WTC11 (cell line): Measurements from ENCODE around the gene LAMP1. TPM values are rescaled to one million over a fixed set of nuclear protein-coding genes. Genes with fewer than 3 reads are reported as not detected.

Experiments used
- ATAC-seq: fragments of 200-7000 bp; cut with Tn5 transposase; 2 replicates; pipeline ENCODE4 v1.10.0; 2021; ENCODE audit warnings: mild to moderate bottlenecking, moderate library complexity
- CTCF ChIA-PET: fragments of 300-600 bp; sonication (Branson Sonifier 250); formaldehyde crosslinking; loops from one replicate; lab custom pipeline; 2021; ENCODE audit warnings: antibody characterized with exemption; lab: Charles Lee
- POLR2A ChIA-PET: fragments of 350-600 bp; sonication (Branson Sonifier 250); formaldehyde crosslinking; loops from one replicate; lab custom pipeline; 2021; ENCODE audit warnings: antibody characterized with exemption; lab: Charles Lee
- DNase-seq: peaks from one replicate; pipeline ENCODE4 v3.0.0; 2021; ENCODE audit warnings: low spot score
- H3K27ac Mint-ChIP-seq: 2 replicates; pipeline ENCODE4 v1.8.0; 2021; ENCODE audit warnings: mixed read lengths
- H3K27me3 Mint-ChIP-seq: 2 replicates; pipeline ENCODE4 v1.8.0; 2021; ENCODE audit warnings: low read depth, mild to moderate bottlenecking, moderate library complexity, mixed read lengths
- H3K36me3 Mint-ChIP-seq: 2 replicates; pipeline ENCODE4 v1.8.0; 2021; ENCODE audit warnings: mixed read lengths
- H3K4me1 Mint-ChIP-seq: 2 replicates; pipeline ENCODE4 v1.8.0; 2022; ENCODE audit warnings: mixed read lengths
- H3K4me3 Mint-ChIP-seq: 2 replicates; pipeline ENCODE4 v1.8.0; 2021; ENCODE audit warnings: mild to moderate bottlenecking, moderate library complexity, mixed read lengths
- H3K9me3 Mint-ChIP-seq: 2 replicates; pipeline ENCODE4 v1.8.0; 2021; ENCODE audit warnings: mixed read lengths
- ETV6 ChIP-seq: sonication (generic); formaldehyde crosslinking; IDR thresholded peaks from 2 replicates; pipeline ENCODE4 v1.8.1; 2022; ENCODE audit warnings: mild to moderate bottlenecking, missing genetic modification reagents
- FOXP1 ChIP-seq: sonication (generic); formaldehyde crosslinking; IDR thresholded peaks from 2 replicates; pipeline ENCODE4 v1.8.0; 2022; ENCODE audit warnings: missing genetic modification reagents, mild to moderate bottlenecking, moderate library complexity, borderline replicate concordance
- JUN ChIP-seq: sonication (generic); formaldehyde crosslinking; IDR thresholded peaks from 2 replicates; pipeline ENCODE4 v1.8.0; 2023; ENCODE audit warnings: mild to moderate bottlenecking, missing genetic modification reagents
- NFE2L1 ChIP-seq: sonication (generic); formaldehyde crosslinking; IDR thresholded peaks from 2 replicates; pipeline ENCODE4 v1.8.1; 2023; ENCODE audit warnings: missing genetic modification reagents
- SMAD4 ChIP-seq: sonication (generic); formaldehyde crosslinking; IDR thresholded peaks from 2 replicates; pipeline ENCODE4 v1.8.0; 2022; ENCODE audit warnings: mild to moderate bottlenecking, missing genetic modification reagents
- TEAD1 ChIP-seq: sonication (generic); formaldehyde crosslinking; IDR thresholded peaks from 2 replicates; pipeline ENCODE4 v1.8.0; 2022; ENCODE audit warnings: mild to moderate bottlenecking, missing genetic modification reagents
- TP53 ChIP-seq: sonication (generic); formaldehyde crosslinking; IDR thresholded peaks from 2 replicates; pipeline ENCODE4 v1.8.1; 2023; ENCODE audit warnings: mild to moderate bottlenecking, missing genetic modification reagents
- ZNF232 ChIP-seq: sonication (generic); formaldehyde crosslinking; IDR thresholded peaks from 2 replicates; pipeline ENCODE4 v1.8.0; 2022; ENCODE audit warnings: mild to moderate bottlenecking, missing genetic modification reagents
- ZNF671 ChIP-seq: fragments of 250-450 bp; sonication (Bioruptor Pico); IDR thresholded peaks from 2 replicates; pipeline ENCODE4 v1.8.0; 2021; ENCODE audit warnings: mild to moderate bottlenecking
- total RNA-seq: library from RNA; stranded (reverse); gene quantifications from 3 replicates; pipeline ENCODE4 v1.2.3, GENCODE V29; 2021
- TF ChIP-seq, protein P1 (sequence below): sonication (generic); formaldehyde crosslinking; IDR thresholded peaks from 2 replicates; pipeline ENCODE4 v1.8.1; 2023; ENCODE audit warnings: mild to moderate bottlenecking, missing genetic modification reagents
- TF ChIP-seq, protein P2 (sequence below): fragments of 250-450 bp; sonication (Bioruptor Pico); IDR thresholded peaks from 2 replicates; pipeline ENCODE4 v2.1.2; 2022; ENCODE audit warnings: mild to moderate bottlenecking, moderate library complexity
- TF ChIP-seq, protein P3 (sequence below): sonication (generic); formaldehyde crosslinking; IDR thresholded peaks from 2 replicates; pipeline ENCODE4 v1.8.0; 2022; ENCODE audit warnings: mild to moderate bottlenecking, missing genetic modification reagents
- TF ChIP-seq, protein P4 (sequence below): sonication (generic); formaldehyde crosslinking; IDR thresholded peaks from 2 replicates; pipeline ENCODE4 v1.8.1; 2022; ENCODE audit warnings: low read depth, missing genetic modification reagents, borderline replicate concordance
- TF ChIP-seq, protein P5 (sequence below): sonication (generic); formaldehyde crosslinking; conservative IDR thresholded peaks from 2 replicates; pipeline ENCODE4 v1.8.1; 2022; ENCODE audit warnings: mild to moderate bottlenecking, missing genetic modification reagents
- TF ChIP-seq, protein P6 (sequence below): sonication (generic); formaldehyde crosslinking; IDR thresholded peaks from 2 replicates; pipeline ENCODE4 v1.8.1; 2023; ENCODE audit warnings: mild to moderate bottlenecking, missing genetic modification reagents
- TF ChIP-seq, protein P7 (sequence below): sonication (generic); formaldehyde crosslinking; IDR thresholded peaks from 2 replicates; pipeline ENCODE4 v1.8.0; 2022; ENCODE audit warnings: mild to moderate bottlenecking, missing genetic modification reagents
- TF ChIP-seq, protein P8 (sequence below): sonication (generic); formaldehyde crosslinking; IDR thresholded peaks from 2 replicates; pipeline ENCODE4 v1.8.1; 2023; ENCODE audit warnings: mild to moderate bottlenecking, missing genetic modification reagents, borderline replicate concordance

LAMP1 gene
- total RNA-seq, 1 experiment from 2014 or later = 150 TPM

DNA sequence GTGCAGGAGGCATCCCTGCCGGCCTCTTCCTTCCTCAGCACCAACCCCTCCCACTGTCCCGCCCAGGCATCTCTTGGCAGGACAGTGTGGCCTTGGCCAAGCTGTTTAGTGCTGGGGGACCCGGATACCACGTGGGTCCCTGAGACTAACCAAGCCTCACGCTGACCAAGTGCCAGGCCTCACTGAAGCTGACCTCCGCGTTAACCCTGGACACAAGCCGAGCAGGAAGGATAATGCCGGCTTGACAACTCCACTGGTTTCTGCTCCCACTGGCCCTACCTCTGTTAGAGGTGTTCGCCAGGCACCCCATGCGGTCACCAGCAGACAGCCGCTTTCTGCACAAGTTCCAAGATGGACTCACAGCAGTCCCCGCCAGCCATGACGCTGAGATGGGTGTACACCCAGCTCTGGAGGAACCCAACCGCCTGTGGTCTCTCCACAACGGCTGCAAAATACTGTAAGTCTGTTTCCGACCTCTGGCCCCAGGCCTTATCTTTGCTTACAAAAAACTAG is 54.5 kb downstream of the LAMP1 start (continued):
- TF ChIP-seq, protein P1, sequence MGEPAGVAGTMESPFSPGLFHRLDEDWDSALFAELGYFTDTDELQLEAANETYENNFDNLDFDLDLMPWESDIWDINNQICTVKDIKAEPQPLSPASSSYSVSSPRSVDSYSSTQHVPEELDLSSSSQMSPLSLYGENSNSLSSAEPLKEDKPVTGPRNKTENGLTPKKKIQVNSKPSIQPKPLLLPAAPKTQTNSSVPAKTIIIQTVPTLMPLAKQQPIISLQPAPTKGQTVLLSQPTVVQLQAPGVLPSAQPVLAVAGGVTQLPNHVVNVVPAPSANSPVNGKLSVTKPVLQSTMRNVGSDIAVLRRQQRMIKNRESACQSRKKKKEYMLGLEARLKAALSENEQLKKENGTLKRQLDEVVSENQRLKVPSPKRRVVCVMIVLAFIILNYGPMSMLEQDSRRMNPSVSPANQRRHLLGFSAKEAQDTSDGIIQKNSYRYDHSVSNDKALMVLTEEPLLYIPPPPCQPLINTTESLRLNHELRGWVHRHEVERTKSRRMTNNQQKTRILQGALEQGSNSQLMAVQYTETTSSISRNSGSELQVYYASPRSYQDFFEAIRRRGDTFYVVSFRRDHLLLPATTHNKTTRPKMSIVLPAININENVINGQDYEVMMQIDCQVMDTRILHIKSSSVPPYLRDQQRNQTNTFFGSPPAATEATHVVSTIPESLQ = no peak
- no peak for TF ChIP-seq FOXP1 (CRISPR knock-in tag)
- TF ChIP-seq SMAD4 (CRISPR knock-in tag) = no peak
- TF ChIP-seq TP53 (CRISPR knock-in tag) = no peak

DNA sequence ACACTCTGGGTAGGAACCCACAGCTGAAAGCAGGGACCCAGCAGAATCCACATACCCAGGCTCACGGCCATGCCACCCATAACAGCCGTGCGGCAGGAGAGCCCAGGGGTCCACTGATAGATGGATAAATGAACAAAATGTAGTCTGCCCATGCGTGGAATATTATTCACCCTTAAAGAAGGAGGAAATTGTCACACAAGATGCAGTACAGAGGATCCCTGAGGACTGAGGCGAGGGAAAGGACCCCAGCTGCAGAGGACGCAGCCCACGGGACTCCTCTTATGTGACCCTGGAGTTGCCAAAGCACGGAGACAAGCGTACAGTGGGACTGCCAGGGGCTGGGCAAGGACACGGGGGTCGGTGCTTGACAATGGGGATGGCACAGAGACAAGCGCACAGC is 56.2 kb downstream of the LAMP1 start:
- H3K36me3 Mint-ChIP-seq = peaks cover 51% of the 10 kb centered on the region
- no peaks in the 10 kb centered on the region for H3K27me3 Mint-ChIP-seq
- no peak for ATAC-seq
- H3K9me3 Mint-ChIP-seq = peaks cover 4% of the 10 kb centered on the region; the same call in 1 of the 2 replicates
- CTCF ChIA-PET = interaction anchor here (0.7 to 1.5 kb wide), 3 partner anchors 38 to 164 kb away, joined by 3 to 6 read pairs (median 4); no protein-coding TSS in a partner anchor
- TF ChIP-seq JUN (CRISPR knock-in tag) (no peak), NFE2L1 (CRISPR knock-in tag) (no peak), ZNF232 (no peak), ETV6 (no peak), TEAD1 (CRISPR knock-in tag) (no peak), ZNF671 (no peak)
- TF ChIP-seq, protein P2, sequence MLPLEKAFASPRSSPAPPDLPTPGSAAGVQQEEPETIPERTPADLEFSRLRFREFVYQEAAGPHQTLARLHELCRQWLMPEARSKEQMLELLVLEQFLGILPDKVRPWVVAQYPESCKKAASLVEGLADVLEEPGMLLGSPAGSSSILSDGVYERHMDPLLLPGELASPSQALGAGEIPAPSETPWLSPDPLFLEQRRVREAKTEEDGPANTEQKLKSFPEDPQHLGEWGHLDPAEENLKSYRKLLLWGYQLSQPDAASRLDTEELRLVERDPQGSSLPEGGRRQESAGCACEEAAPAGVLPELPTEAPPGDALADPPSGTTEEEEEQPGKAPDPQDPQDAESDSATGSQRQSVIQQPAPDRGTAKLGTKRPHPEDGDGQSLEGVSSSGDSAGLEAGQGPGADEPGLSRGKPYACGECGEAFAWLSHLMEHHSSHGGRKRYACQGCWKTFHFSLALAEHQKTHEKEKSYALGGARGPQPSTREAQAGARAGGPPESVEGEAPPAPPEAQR = no peak
- TF ChIP-seq, protein P3, sequence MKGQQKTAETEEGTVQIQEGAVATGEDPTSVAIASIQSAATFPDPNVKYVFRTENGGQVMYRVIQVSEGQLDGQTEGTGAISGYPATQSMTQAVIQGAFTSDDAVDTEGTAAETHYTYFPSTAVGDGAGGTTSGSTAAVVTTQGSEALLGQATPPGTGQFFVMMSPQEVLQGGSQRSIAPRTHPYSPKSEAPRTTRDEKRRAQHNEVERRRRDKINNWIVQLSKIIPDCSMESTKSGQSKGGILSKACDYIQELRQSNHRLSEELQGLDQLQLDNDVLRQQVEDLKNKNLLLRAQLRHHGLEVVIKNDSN (CRISPR knock-in tag) = no peak
- TF ChIP-seq, protein P4, sequence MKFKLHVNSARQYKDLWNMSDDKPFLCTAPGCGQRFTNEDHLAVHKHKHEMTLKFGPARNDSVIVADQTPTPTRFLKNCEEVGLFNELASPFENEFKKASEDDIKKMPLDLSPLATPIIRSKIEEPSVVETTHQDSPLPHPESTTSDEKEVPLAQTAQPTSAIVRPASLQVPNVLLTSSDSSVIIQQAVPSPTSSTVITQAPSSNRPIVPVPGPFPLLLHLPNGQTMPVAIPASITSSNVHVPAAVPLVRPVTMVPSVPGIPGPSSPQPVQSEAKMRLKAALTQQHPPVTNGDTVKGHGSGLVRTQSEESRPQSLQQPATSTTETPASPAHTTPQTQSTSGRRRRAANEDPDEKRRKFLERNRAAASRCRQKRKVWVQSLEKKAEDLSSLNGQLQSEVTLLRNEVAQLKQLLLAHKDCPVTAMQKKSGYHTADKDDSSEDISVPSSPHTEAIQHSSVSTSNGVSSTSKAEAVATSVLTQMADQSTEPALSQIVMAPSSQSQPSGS (CRISPR knock-in tag) = no peak
- TF ChIP-seq, protein P5, sequence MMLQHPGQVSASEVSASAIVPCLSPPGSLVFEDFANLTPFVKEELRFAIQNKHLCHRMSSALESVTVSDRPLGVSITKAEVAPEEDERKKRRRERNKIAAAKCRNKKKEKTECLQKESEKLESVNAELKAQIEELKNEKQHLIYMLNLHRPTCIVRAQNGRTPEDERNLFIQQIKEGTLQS (CRISPR knock-in tag) = no peak
- TF ChIP-seq, protein P6, sequence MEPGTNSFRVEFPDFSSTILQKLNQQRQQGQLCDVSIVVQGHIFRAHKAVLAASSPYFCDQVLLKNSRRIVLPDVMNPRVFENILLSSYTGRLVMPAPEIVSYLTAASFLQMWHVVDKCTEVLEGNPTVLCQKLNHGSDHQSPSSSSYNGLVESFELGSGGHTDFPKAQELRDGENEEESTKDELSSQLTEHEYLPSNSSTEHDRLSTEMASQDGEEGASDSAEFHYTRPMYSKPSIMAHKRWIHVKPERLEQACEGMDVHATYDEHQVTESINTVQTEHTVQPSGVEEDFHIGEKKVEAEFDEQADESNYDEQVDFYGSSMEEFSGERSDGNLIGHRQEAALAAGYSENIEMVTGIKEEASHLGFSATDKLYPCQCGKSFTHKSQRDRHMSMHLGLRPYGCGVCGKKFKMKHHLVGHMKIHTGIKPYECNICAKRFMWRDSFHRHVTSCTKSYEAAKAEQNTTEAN = no peak
- TF ChIP-seq, protein P7, sequence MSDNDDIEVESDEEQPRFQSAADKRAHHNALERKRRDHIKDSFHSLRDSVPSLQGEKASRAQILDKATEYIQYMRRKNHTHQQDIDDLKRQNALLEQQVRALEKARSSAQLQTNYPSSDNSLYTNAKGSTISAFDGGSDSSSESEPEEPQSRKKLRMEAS (CRISPR knock-in tag) = no peak
- TF ChIP-seq, protein P8, sequence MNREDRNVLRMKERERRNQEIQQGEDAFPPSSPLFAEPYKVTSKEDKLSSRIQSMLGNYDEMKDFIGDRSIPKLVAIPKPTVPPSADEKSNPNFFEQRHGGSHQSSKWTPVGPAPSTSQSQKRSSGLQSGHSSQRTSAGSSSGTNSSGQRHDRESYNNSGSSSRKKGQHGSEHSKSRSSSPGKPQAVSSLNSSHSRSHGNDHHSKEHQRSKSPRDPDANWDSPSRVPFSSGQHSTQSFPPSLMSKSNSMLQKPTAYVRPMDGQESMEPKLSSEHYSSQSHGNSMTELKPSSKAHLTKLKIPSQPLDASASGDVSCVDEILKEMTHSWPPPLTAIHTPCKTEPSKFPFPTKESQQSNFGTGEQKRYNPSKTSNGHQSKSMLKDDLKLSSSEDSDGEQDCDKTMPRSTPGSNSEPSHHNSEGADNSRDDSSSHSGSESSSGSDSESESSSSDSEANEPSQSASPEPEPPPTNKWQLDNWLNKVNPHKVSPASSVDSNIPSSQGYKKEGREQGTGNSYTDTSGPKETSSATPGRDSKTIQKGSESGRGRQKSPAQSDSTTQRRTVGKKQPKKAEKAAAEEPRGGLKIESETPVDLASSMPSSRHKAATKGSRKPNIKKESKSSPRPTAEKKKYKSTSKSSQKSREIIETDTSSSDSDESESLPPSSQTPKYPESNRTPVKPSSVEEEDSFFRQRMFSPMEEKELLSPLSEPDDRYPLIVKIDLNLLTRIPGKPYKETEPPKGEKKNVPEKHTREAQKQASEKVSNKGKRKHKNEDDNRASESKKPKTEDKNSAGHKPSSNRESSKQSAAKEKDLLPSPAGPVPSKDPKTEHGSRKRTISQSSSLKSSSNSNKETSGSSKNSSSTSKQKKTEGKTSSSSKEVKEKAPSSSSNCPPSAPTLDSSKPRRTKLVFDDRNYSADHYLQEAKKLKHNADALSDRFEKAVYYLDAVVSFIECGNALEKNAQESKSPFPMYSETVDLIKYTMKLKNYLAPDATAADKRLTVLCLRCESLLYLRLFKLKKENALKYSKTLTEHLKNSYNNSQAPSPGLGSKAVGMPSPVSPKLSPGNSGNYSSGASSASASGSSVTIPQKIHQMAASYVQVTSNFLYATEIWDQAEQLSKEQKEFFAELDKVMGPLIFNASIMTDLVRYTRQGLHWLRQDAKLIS (CRISPR knock-in tag) = no peak
- TF ChIP-seq, all 79 proteins: peak for 0
- no peak overlapping the region for H3K4me3 Mint-ChIP-seq
- H3K27ac Mint-ChIP-seq = no peak overlapping the region
- POLR2A ChIA-PET = no interaction called here
- DNase-seq = no peak
- H3K4me1 Mint-ChIP-seq = no peaks in the 10 kb centered on the region
